Osteoblast (primary cell): ENCODE data around the gene DOCK1. TPM values are rescaled to one million over a fixed set of nuclear protein-coding genes. Genes with fewer than 3 reads are reported as not detected.

ENCODE experiments used
- DNase-seq: peaks from one replicate; pipeline ENCODE4 v3.0.0; 2011; ENCODE audit warnings: low spot score, mixed read lengths; ENCODE audit not compliant: insufficient read length; ENCODE audit errors: missing footprints
- H2AFZ ChIP-seq: 2 replicates; pipeline ENCODE4 v1.6.0; 2011; ENCODE audit warnings: mild to moderate bottlenecking, low read length
- H3K27ac ChIP-seq: 2 replicates; pipeline ENCODE4 v1.5.1; 2011; ENCODE audit warnings: mild to moderate bottlenecking, low read depth, low read length, moderate library complexity
- H3K27me3 ChIP-seq: 2 replicates; pipeline ENCODE4 v1.6.0; 2012; ENCODE audit warnings: mild to moderate bottlenecking, control low read depth, inconsistent platforms, low read length, moderate library complexity; ENCODE audit not compliant: insufficient read depth
- H3K36me3 ChIP-seq: 2 replicates; pipeline ENCODE4 v1.5.1; 2011; ENCODE audit warnings: mild to moderate bottlenecking, low read length, control low read depth, moderate library complexity; ENCODE audit not compliant: insufficient read depth
- H3K4me1 ChIP-seq: 2 replicates; pipeline ENCODE4 v1.5.1; 2011; ENCODE audit warnings: mild to moderate bottlenecking, low read length, control low read depth, moderate library complexity; ENCODE audit not compliant: insufficient read depth
- H3K4me2 ChIP-seq: 2 replicates; pipeline ENCODE4 v1.6.0; 2011; ENCODE audit warnings: mild to moderate bottlenecking, low read length; ENCODE audit not compliant: insufficient read depth
- H3K4me3 ChIP-seq: fragments of 200-600 bp; sonication (generic); 3 replicates; pipeline ENCODE4 v1.5.1; 2012; ENCODE audit warnings: mild to moderate bottlenecking, low read length, inconsistent platforms; ENCODE audit not compliant: insufficient read depth
- H3K79me2 ChIP-seq: 2 replicates; pipeline ENCODE4 v1.6.0; 2012; ENCODE audit warnings: mild to moderate bottlenecking, low read length, control low read depth, inconsistent platforms; ENCODE audit not compliant: insufficient read depth
- H3K9me3 ChIP-seq: 2 replicates; pipeline ENCODE4 v1.5.1; 2011; ENCODE audit warnings: low read depth, low read length, control low read depth
- H4K20me1 ChIP-seq: 2 replicates; pipeline ENCODE4 v1.6.0; 2012; ENCODE audit warnings: mild to moderate bottlenecking, low read length, control low read depth; ENCODE audit not compliant: insufficient read depth
- total RNA-seq: library from RNA; depleted of rRNA; stranded (reverse); fragments of >200 nt; gene quantifications from 2 replicates; pipeline ENCODE4 v1.2.3, GENCODE V29; 2012
- TF ChIP-seq, protein P1 (sequence below): IDR thresholded peaks from 2 replicates; pipeline ENCODE4 v1.5.1; 2011; ENCODE audit warnings: mild to moderate bottlenecking, low read depth, low read length, moderate library complexity; ENCODE audit errors: extremely low read depth

DOCK1 gene
- total RNA-seq, 1 donor = 80.3 TPM

DNA sequence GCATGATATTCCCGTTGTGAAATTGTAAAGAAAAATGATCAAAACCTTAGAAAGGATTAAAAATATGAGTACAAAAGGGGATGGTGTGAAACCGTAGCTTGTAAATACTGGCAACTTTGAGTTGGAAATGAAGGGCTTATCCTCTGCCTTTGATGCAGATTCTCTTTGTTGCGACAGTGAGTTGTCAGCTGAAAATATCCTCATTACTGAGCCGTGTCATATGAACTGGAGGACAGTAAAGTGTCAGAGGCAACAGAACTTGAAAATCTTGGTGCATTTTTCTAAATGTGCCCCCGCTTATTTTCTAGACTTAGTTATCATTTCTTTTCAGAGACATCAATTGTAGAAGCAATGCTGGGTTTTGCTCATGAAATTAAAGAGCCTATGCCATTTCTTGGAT is 473.4 kb downstream of the DOCK1 start:
- Histone ChIP-seq H2AFZ (no peak overlapping the region), H3K4me3 (no peak overlapping the region), H3K9me3 (no peaks in the 10 kb centered on the region), H3K27ac (no peak overlapping the region), H3K4me2 (no peak overlapping the region), H3K36me3 (peaks cover 25% of the 10 kb centered on the region), H3K27me3 (no peaks in the 10 kb centered on the region), H3K4me1 (no peaks in the 10 kb centered on the region), H3K79me2 (no peaks in the 10 kb centered on the region), H4K20me1 (no peaks in the 10 kb centered on the region)
- no peak for DNase-seq
- TF ChIP-seq, protein P1, sequence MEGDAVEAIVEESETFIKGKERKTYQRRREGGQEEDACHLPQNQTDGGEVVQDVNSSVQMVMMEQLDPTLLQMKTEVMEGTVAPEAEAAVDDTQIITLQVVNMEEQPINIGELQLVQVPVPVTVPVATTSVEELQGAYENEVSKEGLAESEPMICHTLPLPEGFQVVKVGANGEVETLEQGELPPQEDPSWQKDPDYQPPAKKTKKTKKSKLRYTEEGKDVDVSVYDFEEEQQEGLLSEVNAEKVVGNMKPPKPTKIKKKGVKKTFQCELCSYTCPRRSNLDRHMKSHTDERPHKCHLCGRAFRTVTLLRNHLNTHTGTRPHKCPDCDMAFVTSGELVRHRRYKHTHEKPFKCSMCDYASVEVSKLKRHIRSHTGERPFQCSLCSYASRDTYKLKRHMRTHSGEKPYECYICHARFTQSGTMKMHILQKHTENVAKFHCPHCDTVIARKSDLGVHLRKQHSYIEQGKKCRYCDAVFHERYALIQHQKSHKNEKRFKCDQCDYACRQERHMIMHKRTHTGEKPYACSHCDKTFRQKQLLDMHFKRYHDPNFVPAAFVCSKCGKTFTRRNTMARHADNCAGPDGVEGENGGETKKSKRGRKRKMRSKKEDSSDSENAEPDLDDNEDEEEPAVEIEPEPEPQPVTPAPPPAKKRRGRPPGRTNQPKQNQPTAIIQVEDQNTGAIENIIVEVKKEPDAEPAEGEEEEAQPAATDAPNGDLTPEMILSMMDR = no peak

DNA sequence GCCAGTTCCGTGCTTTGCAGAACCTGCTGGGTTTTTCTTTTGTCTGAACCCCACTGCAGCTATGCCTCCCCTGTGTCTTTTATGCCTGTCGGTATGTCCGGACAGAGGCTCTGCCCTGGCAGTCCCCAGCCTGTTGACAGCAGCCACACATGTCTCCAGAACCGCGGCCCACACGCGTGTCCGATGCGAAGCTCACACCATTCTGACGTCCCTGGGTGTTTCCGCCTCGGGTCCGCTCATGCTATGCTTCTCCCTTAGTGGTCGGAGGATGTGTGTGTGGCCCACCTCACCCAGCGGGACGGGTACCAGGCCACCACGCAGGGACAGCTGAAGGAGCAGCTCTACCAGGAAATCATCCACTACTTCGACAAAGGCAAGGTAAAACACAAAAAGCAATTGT is 479.3 kb downstream of the DOCK1 start:
- Histone ChIP-seq H3K27me3 (no peaks in the 10 kb centered on the region), H3K27ac (no peak overlapping the region), H3K9me3 (no peaks in the 10 kb centered on the region), H3K4me1 (no peaks in the 10 kb centered on the region), H2AFZ (no peak overlapping the region), H3K36me3 (peaks cover 21% of the 10 kb centered on the region), H3K79me2 (no peaks in the 10 kb centered on the region), H3K4me3 (no peak overlapping the region), H3K4me2 (no peak overlapping the region), H4K20me1 (no peaks in the 10 kb centered on the region)
- TF ChIP-seq, protein P1 = no peak
- DNase-seq = no peak

DNA sequence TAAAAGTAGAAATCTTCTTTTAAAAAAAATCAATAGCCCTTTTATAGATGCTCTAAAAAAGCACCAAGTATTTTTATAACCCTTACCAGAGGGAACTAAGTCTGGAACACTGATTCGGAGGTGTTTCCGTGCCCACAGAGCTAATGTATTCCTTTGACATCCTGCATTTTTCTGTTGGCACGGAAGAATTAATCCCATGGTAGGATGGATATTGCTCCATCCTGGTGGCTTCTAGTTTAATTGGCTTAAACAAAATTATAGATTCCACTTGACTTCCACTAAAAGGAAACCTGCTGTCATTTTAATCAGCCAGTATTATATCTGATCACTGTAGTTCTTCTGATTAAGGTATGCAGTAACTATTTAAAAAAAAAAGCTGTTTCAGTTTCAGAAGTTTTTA is 479.8 kb downstream of the DOCK1 start:
- H3K27ac ChIP-seq = no peak overlapping the region
- no peak overlapping the region for H2AFZ ChIP-seq
- H3K4me2 ChIP-seq = no peak overlapping the region
- no peak overlapping the region for H3K4me3 ChIP-seq
- peaks cover 21% of the 10 kb centered on the region for H3K36me3 ChIP-seq
- TF ChIP-seq, protein P1 = no peak
- H3K9me3 ChIP-seq = no peaks in the 10 kb centered on the region
- DNase-seq = no peak
- no peaks in the 10 kb centered on the region for H3K79me2 ChIP-seq
- no peaks in the 10 kb centered on the region for H4K20me1 ChIP-seq
- H3K4me1 ChIP-seq = no peaks in the 10 kb centered on the region
- H3K27me3 ChIP-seq = no peaks in the 10 kb centered on the region

DNA sequence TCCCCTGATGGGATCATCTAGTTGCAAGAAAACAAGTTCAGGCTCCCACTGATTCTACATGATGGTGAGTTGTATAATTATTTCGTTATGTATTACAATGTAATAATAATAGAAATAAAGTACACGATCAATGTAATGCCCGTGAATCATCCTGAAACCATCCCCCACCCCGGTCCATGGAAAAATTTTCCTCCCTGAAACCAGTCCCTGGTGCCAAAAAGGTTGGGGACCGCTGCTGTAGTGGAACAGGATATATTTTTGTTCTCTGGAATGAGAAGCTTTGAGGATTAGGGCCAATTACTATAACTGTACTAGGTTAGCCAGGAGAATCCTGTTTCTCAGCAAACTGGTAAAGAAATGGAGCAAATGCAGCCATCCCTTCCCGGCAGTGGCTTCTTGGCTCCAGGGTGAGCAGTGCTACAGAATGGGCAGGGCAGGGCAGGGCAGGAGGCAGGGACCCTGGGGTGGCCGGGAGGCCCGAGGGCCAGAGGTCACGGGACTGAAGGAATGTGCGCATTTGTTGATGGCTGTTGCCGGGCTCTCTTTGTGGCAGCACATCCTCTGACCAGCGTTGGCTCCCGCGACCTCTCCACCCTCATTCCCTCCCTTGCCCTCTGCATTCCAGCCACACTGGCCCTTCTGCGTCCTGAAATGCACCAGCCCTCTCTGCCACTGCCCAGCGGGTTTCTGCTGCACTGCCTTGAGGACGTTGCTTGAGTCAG is 481.5 kb downstream of the DOCK1 start:
- Histone ChIP-seq H3K79me2 (no peaks in the 10 kb centered on the region), H3K4me3 (no peak overlapping the region), H2AFZ (no peak overlapping the region), H3K36me3 (peaks cover 22% of the 10 kb centered on the region), H3K4me2 (no peak overlapping the region), H3K9me3 (no peaks in the 10 kb centered on the region), H3K27me3 (no peaks in the 10 kb centered on the region), H3K27ac (no peak overlapping the region), H3K4me1 (no peaks in the 10 kb centered on the region), H4K20me1 (no peaks in the 10 kb centered on the region)
- no peak for DNase-seq
- TF ChIP-seq, protein P1 = no peak
